Thymus (tissue), 11 donors: ENCODE results near the gene C21orf91. TPM values are rescaled to one million over a fixed set of nuclear protein-coding genes. Genes with fewer than 3 reads are reported as not detected.
"Not testable (repeated sequence)": the region's sequence is repeated elsewhere in the genome, so short reads cannot be mapped to it uniquely, and the experiment has no call there.

Experiments
- DNase-seq, 9 donors: peaks; one replicate each; pipeline ENCODE4 v3.0.0-alpha.2; 2013; ENCODE audit warnings: low spot score in 9 of 9, low read depth in 6 of 9, missing footprints in 1 of 9
- H3K27ac ChIP-seq, 2 donors: one replicate each; pipeline ENCODE4 v1.5.1; 2013; ENCODE audit warnings: control low read depth in 1 of 2, low read depth in 1 of 2, low read length in 1 of 2, mild to moderate bottlenecking in 1 of 2, moderate library complexity in 1 of 2
- H3K27me3 ChIP-seq, 2 donors: one replicate each; pipeline ENCODE4 v1.5.1; 2013; ENCODE audit warnings: low read length in 1 of 2; ENCODE audit not compliant: control insufficient read depth in 2 of 2, insufficient read depth in 1 of 2
- H3K36me3 ChIP-seq, 2 donors: one replicate each; pipeline ENCODE4 v1.5.1; 2013; ENCODE audit warnings: low read length in 1 of 2, mild to moderate bottlenecking in 1 of 2, moderate library complexity in 1 of 2; ENCODE audit not compliant: control insufficient read depth in 2 of 2, insufficient read depth in 2 of 2
- H3K4me1 ChIP-seq, 2 donors: one replicate each; pipeline ENCODE4 v1.5.1; 2013; ENCODE audit warnings: low read length in 2 of 2; ENCODE audit not compliant: control insufficient read depth in 2 of 2, insufficient read depth in 2 of 2
- H3K4me3 ChIP-seq, 2 donors: one replicate each; pipeline ENCODE4 v1.5.1; 2013; ENCODE audit warnings: low read length in 2 of 2, control low read depth in 1 of 2, mild to moderate bottlenecking in 1 of 2
- H3K9me3 ChIP-seq, 2 donors: one replicate each; pipeline ENCODE4 v1.5.1; 2013; ENCODE audit warnings: low read length in 1 of 2, mild to moderate bottlenecking in 1 of 2; ENCODE audit not compliant: control insufficient read depth in 2 of 2, insufficient read depth in 1 of 2
- WGBS: extraction: QIAGEN DNeasy Blood & Tissue Kit; methylation state at CpG from one replicate; pipeline ENCODE4 v1.1.7; 2013; 5-methylcytosine and 5-hydroxymethylcytosine counted together
- polyA plus RNA-seq: library from polyadenylated mRNA; stranded (reverse); fragments of 200-250 nt; gene quantifications from one replicate; pipeline ENCODE4 v1.2.3, GENCODE V29; 2013
- total RNA-seq: library from RNA; stranded (reverse); fragments of 120-200 nt; gene quantifications from one replicate; pipeline ENCODE4 v1.2.4, GENCODE V29; 2013
- donor health status: healthy.

Gene C21orf91
- total and polyA plus RNA-seq, 2 donors: 10.0 to 17.7 TPM

GRCh38 chr21:17775021-17775420, 44.1 kb downstream of the C21orf91 start:
- DNase-seq, H3K27me3 ChIP-seq, H3K36me3 ChIP-seq, H3K4me3 ChIP-seq, H3K27ac ChIP-seq, H3K4me1 ChIP-seq, H3K9me3 ChIP-seq: not testable (repeated sequence)
- WGBS: 98% methylated on average over 7 of the region's 7 CpGs

GRCh38 chr21:17769447-17769845, 49.7 kb downstream of the C21orf91 start:
- Histone ChIP-seq H3K9me3 (no peaks in the 10 kb centered on the region), H3K4me1 (no peaks in the 10 kb centered on the region), H3K36me3 (no peaks in the 10 kb centered on the region), H3K27me3 (no peaks in the 10 kb centered on the region), H3K4me3 (no peak overlapping the region), H3K27ac (no peak overlapping the region)
- DNase-seq: no peak
- WGBS: 96% methylated on average over 3 of the region's 3 CpGs

- Histone ChIP-seq H3K4me3 (no peak overlapping the region), H3K4me1 (no peaks in the 10 kb centered on the region), H3K9me3 (no peaks in the 10 kb centered on the region), H3K27ac (no peak overlapping the region), H3K27me3 (no peaks in the 10 kb centered on the region), H3K36me3 (no peaks in the 10 kb centered on the region)
- no peak for DNase-seq
- 96% methylated on average over 3 of the region's 3 CpGs for WGBS
Observed at GRCh38 chr21:17768840-17769446, 50.2 kb downstream of the C21orf91 start.

- 97% methylated on average over 5 of the region's 5 CpGs for WGBS
- Histone ChIP-seq H3K4me3 (no peak overlapping the region), H3K27me3 (no peaks in the 10 kb centered on the region), H3K27ac (no peak overlapping the region), H3K36me3 (no peaks in the 10 kb centered on the region), H3K4me1 (no peaks in the 10 kb centered on the region), H3K9me3 (no peaks in the 10 kb centered on the region)
- DNase-seq: no peak
Observed at GRCh38 chr21:17765207-17765606, 53.9 kb downstream of the C21orf91 start.

DNA sequence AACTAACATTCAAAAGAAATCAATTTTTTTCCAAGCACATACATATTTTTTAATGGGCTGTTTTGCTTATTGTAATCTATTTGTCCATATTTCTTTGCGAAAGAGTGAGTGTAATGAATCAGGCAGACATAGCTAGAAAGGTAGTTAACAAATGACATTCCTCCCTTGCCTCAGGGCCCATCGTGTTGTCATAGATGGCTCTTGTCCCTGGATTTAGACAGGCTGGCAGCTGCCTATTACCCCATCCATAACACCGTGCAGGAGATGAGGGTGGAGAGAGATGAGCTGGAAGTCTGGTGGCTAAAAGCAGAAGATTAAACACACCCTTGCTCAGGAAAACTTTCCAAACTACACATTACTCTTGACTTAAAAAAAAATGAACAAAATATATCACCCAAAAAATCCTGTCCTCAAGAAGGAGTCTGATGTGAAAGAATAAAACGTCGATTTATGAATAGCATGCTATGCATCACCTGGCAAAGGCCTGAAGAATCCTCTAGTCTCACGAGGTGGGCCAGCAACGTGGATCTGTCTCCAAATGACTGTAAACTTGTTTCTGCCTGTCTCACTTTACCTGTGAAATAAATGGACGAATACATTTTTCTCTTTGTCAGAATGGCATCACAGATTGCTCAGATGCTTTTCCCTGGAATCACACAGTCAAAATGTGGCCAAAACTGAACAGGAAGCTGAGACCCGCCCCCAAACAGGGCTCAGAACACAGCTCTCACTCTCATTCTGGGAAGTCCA, 55.7 kb downstream of the C21orf91 start:
- no peak for DNase-seq
- Histone ChIP-seq H3K4me1 (no peaks in the 10 kb centered on the region), H3K27ac (no peak overlapping the region), H3K27me3 (no peaks in the 10 kb centered on the region), H3K9me3 (no peaks in the 10 kb centered on the region), H3K4me3 (no peak overlapping the region), H3K36me3 (no peaks in the 10 kb centered on the region)
- WGBS: 96% methylated on average over 9 of the region's 9 CpGs

DNA sequence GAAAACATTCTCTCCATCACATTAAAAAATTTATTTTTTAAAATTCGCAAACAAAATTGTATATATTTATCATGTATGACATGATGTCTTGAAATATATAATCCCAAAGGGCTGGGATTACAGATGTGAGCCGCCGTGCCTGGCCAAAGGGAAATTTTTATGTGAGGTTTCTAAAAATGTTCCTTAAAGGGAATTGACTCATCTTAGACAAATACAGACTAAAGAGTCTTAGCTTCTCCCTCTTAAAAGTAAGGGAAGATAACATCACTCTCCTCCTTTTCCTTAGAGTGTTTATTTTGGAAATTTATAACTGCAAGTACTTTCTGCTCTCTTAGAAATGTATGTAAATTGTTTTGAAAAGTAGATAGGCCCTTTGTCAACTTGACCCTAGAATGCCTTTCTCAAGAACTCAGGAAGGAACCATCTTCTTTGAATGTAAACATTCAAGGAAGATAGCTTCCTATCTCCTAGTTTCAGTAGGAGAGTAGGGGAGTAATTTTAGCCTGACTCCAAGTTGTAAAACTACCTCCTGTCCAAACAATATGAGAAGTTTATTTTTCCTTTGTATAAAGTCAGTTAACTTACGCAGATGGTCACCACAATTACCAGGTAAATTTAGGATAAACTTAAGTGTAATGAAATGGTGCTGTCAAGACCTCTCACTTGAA, 59.5 kb downstream of the C21orf91 start:
- no peaks in the 10 kb centered on the region for H3K27me3 ChIP-seq
- H3K36me3 ChIP-seq: no peaks in the 10 kb centered on the region
- DNase-seq: no peak
- H3K4me1 ChIP-seq: no peaks in the 10 kb centered on the region
- H3K4me3 ChIP-seq: no peak overlapping the region
- no peak overlapping the region for H3K27ac ChIP-seq
- H3K9me3 ChIP-seq: peaks cover 0 to 6% of the 10 kb centered on the region in 2 donors
- WGBS: 95% methylated on average over 4 of the region's 4 CpGs

DNA sequence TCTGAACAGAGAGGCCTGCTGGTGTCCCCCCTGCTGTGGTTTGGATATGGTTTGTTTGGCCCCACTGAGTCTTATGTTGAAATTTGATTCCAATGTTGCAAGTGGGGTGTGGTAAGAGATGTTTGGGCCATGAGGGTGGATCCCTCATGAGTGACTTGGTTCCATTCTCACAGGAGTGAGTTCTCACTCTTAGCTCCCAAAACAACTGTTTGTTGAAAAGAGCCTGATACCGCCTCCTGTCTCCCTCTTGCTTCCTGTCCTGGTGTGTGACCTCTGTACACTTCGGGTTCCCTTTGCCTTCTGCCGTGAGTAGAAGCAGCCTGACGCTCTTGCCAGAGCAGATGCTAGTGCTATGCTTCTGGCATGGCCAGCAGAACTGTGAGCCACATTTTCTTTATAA, 60.5 kb downstream of the C21orf91 start:
- H3K36me3 ChIP-seq: no peaks in the 10 kb centered on the region
- H3K27me3 ChIP-seq: no peaks in the 10 kb centered on the region
- H3K27ac ChIP-seq: no peak overlapping the region
- H3K4me1 ChIP-seq: no peaks in the 10 kb centered on the region
- 84% methylated on average over 4 of the region's 4 CpGs for WGBS
- H3K4me3 ChIP-seq: no peak overlapping the region
- peaks cover 0 to 6% of the 10 kb centered on the region in 2 donors for H3K9me3 ChIP-seq
- no peak for DNase-seq

DNA sequence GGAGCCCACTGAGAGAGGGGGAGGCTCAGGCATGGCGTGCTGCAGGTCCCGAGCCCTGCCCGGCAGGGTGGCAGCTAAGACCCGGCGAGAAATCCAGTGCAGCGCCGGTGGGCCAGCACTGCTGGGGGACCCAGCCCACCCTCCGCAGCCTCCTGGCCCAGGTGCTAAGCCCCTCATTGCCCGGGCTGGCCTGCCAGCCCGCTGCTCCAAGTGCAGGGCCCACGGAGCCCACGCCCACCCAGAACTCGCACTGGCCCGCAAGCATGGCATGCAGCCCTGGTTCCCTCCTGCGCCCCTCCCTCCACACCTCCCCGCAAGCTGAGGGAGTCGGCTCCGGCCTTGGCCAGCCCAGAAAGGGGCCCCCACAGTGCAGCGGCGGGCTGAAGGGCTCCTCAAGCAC, 61.5 kb downstream of the C21orf91 start:
- H3K4me3 ChIP-seq: no peak overlapping the region
- H3K27me3 ChIP-seq: no peaks in the 10 kb centered on the region
- DNase-seq: no peak
- 92% methylated on average over 20 of the region's 20 CpGs for WGBS
- H3K4me1 ChIP-seq: no peaks in the 10 kb centered on the region
- peaks cover 0 to 6% of the 10 kb centered on the region in 2 donors for H3K9me3 ChIP-seq
- no peak overlapping the region for H3K27ac ChIP-seq
- H3K36me3 ChIP-seq: no peaks in the 10 kb centered on the region

GRCh38 chr21:17753736-17754135, 65.4 kb downstream of the C21orf91 start:
- Histone ChIP-seq H3K9me3 (peaks cover 0 to 6% of the 10 kb centered on the region in 2 donors), H3K4me1 (no peaks in the 10 kb centered on the region), H3K27ac (no peak overlapping the region), H3K27me3 (no peaks in the 10 kb centered on the region), H3K36me3 (no peaks in the 10 kb centered on the region), H3K4me3 (no peak overlapping the region)
- no peak for DNase-seq
- WGBS: 90% methylated on average over 2 of the region's 2 CpGs
